HG02678 (cell line): Measurements from ENCODE around the gene CRADD.

Experiments used
- ATAC-seq: cut with Tn5 transposase; IDR thresholded peaks from one replicate; pipeline ENCODE4 v1.9.1; 2021; ENCODE audit warnings: mild to moderate bottlenecking, moderate library complexity; ENCODE audit not compliant: unreplicated experiment

The CRADD gene

DNA sequence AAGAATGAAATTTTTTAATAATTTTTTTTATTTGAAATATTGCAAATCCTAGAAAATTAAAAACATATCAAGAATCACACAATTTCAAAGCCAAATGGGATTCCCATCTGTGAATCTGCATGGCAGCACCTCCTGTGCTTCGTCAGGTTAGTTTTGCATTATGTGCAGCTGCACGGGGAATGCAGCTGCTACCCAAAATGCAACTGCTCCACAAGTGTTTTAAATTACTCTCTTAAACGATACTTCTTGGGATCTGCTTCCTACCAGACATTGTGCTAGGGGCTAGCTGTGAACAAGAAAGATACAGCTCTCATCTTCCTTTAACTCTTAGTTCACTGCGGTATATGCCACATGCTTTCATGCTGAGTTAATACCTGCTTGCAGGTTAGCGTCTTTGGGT is 154.2 kb downstream of the CRADD start:
- no peak for ATAC-seq

DNA sequence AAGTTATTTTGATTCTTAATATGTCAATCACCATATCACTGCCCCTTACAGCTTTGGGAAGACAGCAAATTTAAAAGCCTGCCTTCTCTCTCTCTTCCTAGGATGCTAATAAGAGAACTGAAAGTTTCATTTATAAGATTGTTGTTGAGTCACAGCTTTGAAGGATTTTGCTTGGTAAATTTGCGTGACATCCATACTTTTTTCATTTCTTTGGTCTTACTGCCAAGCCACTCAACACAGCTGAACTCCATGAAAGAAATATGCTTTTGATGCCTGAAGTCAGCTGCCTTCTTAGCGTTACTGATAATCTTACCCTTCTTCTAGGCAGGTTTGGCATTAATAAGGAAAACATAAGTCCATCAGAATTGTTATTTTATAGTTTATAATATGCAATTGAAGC is 155.0 kb downstream of the CRADD start:
- no peak for ATAC-seq

DNA sequence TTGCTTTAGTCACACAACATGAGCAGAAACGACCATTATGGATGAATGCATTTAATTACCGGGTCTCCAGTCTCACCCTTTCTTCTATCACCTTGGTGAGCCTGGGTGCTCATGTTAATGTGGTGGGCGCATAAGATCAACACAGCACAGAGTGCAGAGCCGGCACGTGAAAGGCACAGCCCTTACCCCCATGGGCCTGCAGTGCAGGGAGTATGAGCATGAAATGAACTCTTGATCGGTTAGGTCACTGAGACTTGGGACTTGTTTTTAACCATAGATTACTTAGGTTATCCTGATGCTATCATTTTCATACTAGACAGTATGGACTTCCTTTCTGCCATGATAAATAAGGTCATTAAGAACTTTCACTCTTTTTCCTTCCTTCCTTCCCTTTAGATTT is 156.8 kb downstream of the CRADD start:
- no peak for ATAC-seq

DNA sequence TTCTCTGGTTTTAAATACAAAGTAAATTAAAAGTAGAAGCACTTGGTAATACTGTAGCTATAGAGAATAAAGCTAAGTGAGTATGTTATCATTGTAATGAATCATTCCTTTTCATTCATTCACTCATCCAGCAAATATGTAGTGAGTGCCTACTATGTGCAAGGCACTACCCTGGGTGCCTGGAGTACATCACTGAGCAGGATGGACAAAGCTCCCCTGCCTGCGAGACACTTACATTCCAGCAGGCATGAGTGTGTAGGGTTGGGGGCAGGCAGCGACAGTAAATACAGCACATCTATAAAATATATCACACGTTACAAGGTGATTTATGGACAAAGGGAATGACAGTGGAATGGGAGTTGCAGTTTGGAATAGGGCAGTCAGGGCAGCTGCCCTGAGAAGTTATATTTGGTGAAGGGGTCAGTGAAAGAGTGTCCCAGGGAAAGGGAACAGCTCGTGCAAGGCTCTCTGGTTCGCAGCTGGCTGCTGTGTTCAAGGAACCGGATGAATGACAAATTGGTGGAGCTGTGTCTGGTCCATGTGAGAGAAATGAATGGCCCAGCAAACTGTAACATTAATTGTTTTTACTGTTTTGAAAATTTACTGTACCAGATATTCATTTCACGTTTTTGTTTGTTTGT is 159.6 kb downstream of the CRADD start:
- no peak for ATAC-seq

DNA sequence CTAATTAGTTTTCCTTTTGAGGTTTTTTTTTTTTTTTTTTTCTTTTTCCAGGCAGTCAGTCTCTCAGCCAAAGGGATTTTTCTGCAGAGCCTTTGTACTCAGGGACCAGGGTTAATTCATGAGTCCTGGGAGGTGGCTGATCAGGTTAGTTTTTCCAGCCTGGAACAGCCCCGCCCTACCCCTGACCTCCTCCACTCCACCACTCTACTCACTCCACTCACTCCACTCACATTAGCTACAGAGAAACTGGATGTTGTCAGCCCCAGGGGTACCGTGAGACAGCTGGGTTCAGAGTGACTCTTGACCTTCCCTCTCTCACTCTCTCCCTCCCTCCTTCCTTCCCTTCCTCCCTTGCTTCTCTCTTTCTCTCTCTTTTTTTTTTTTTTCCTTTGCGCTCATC is 161.0 kb downstream of the CRADD start:
- no peak for ATAC-seq

DNA sequence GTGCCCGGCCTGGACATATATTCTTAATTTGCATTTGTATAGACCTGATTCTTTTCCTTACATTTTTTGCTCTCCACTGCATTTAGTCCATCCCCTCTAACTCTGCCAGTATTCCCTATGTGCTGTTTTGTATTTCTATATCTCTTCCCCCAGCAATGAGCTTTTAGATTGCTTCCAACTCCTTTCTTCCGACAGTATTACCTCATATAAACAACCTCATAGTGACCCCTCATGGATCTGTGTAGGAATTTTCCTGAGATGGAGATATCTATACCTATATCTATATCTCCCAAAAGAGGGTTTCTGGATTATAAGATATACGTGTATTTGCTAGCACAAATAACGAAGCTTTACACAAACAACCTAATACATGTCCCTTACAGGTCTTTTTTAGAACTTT is 161.9 kb downstream of the CRADD start:
- no peak for ATAC-seq

DNA sequence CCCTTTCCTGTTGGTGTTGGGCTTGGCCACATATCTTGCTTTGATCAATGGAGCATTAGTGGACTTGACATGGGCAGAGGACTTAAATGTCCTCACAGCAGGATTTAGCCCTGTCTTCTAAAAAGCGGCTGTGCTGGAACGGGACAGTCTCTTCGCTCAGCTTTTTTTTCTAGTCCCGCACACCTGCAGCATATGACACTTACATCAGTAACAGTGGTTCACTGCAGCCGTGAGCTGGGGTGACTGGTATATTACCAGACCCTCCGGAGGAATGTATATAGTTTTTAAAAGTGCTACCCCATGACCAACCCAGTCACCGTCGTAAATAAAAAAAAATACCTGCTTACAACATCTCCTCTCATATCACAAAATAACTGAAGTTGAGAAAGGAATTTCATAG is 164.5 kb downstream of the CRADD start:
- ATAC-seq, result no peak

DNA sequence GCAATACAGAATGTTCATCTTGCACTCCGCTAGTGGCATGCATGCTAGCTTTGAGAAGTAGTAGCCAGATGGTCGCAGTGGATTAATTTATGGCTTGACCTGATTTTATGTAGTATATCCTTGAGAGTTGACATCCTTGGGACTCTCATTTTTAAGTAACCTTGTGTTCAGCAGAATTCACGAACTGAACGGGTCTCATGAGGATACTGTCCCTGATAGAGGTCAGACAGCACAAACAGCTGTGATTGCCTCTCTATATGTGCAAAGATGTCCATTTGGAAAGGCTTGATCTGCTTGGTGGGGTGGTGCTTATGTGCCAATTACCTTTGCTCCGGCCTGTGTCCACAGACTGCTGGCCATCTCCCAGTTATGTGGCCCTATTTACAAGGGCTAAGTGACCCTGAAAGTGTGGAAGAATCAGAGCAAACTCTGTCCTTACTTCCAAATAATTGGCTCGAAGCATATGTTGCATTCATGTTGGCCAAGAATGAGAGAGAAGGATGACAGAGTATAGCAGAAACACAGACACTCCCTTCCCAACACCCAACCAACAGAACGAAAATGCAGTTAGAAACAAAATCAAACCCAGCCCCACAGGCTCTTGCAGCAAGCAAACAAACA is 167.1 kb downstream of the CRADD start:
- ATAC-seq, result no peak

DNA sequence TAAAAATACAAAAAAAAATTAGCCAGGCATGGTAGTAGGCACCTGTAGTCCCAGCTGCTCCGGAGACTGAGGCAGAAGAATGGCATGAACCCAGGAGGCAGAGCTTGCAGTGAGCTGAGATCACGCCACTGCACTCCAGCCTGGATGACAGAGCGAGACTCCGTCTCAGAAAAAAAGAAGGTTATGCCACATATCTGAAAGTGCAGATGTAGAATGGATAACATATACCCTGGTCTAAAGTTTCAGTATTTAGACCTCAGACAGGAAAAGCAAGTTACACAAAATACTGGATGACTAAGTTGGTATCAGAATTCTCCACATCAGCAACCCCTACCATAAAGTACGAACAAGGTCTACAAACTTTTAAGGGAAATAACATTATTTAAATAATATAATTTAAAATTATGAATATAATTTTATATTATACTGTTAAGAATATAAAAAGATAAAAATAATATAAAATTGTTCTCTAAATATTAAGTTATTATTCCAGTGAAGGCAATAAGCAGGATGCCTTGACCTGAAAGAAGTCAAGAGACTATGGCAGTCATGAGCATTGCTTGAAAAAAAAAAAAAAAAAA is 169.9 kb downstream of the CRADD start:
- no peak for ATAC-seq

DNA sequence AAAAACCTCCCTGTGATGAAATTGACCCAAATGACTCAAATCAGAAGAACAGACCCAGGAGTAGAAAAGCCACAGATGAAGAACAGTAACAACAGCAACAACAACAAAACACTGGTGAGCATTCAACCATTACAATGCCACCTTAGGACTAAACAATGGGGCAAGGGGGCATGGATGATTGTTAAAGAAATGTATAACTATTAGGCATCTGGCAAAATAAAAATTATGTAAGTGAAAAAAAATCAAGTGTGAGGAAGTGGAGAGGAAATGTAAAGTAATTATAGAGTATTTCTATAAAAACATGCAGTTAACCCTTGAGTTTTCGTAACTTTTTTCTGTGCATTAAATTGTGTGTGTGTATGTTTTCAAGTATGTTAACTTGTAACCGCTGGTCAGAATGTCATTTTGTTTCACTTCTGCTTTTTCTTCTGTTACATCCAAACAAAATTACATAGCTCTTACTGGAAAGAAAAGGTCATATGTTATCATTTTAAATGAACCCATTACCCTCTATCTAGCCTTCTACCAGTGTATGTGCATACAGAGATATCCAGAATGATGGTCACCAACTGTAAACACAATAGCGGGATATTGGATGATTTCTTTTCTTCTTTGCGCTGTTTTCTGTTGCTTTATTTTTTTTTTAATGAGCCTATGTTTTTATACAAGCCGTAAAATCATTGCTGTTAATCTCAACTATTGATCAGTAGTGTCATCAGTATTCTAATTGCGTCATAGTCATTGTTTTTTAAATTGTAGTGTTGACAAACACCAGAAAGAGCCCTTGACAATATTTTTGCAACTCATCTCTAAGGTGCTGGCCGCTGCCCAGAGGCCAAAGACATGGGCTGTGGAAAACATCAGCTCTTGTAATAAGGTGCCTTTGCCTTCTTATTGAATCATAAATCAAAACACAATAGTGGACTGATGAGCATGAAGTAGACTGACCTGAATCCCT is 170.6 kb downstream of the CRADD start:
- ATAC-seq, result peak; percentile 82

DNA sequence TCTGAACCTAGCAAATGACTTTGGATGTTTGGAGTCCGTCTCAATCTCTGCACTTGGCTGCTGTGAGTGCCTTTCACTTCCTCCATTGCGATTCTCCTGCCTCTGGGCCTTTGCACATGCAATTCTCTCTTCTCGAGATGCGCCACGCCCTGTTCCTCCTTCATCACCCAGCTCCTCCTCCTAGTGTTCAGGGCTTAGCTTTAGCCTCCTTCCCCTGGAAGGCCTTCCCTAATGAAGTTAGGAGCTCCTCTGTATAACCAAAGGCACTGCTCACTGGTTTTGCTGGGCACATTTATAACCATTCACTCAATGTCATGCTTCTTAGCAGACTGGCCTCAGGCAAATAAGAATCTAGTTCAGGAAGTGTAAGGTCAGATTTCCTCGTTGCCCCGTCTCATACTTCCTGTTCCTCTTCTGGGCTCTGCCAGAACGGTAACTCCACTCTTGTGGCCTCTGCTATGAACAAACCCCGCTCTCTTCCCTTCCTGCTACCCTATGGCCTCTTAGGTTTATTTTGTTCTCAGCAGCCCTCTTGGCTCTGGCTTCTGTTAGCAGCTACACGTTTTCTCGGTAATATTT is 171.4 kb downstream of the CRADD start:
- ATAC-seq, result no peak

DNA sequence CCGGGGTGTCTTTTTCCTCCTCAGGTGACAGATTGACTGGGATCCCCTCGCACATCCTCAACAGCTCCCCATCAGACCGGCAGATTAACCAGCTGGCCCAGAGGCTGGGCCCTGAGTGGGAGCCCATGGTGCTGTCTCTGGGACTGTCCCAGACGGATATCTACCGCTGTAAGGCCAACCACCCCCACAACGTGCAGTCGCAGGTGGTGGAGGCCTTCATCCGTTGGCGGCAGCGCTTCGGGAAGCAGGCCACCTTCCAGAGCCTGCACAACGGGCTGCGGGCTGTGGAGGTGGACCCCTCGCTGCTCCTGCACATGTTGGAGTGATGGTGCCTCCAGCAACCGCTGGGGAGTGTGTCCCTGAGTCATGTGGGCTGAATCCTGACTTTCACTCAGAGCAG is 172.8 kb downstream of the CRADD start:
- ATAC-seq, result no peak

DNA sequence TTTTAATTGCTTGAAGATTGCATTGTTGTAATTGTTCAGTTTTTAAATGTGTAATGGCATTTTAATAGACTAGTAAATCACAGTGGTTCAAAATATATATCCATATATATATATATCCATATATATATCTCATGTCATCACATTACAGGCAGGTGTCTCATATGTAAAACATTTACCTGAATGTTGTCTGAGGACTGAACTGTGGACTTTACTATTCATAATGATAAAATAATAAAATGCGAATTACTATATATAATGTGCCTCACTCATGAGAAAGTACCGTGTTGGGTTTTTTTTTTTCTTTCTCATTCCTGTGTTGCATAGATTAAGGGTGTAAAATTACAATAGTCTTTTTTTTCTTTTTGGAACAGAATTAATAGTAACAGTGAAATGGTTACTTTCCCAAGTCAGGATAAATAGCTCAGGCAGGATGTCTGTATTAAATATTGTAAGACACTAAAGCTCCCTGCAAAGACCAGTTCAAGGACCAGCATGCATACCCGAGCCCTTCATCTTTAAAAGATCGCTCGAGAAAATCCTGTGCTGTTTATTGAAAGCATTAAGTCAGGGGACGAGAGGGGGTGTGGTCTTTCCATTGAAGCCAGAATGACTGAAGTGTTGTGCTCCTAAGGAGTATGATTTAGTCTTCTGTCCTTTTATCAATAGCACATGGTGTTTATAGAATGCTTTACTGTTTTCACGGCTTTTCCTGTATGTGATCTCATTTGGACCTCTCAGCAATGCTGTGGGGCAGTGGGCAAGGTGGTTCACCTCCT is 173.5 kb downstream of the CRADD start:
- no peak for ATAC-seq

DNA sequence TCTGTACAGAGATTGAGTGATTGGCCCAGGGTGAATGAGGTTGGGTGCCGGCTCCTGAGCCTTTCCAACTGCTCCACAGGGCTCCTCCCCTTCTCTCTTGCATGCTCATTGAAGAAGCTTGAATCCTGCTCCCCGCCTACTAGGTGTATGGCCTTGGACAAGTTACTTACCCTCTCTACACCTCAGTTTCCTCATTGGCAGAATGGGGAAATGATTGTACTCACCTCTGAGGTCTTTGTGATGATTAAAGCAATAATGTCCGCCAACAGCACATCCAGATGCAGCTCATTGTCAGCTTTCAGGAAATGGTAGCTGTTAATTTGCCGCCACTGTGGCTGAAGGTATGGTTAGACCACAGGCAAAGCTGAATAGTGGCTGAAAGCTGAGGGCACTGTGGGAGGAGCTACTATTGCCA is 174.1 kb downstream of the CRADD start:
- ATAC-seq, result no peak

DNA sequence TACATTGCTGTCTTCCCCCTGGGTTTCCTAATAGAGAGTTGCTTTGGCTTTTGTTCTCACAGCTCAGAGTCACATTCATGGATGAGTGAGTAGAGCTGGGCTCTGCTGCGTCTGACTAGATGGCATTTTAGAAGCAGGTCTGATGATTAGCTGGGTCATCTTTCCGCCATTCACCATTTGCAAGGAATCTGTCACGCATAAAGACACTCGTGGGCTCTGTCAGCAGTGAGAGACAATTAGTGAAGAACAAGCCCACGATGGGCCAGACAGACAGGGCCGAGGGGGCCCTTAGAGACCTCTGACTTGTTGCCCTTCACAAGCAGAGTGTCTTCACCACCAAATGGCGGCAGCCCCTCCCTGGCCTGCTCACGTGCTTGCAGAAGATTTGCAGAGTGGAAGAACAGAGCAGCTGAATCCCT is 175.0 kb downstream of the CRADD start:
- ATAC-seq, result no peak

DNA sequence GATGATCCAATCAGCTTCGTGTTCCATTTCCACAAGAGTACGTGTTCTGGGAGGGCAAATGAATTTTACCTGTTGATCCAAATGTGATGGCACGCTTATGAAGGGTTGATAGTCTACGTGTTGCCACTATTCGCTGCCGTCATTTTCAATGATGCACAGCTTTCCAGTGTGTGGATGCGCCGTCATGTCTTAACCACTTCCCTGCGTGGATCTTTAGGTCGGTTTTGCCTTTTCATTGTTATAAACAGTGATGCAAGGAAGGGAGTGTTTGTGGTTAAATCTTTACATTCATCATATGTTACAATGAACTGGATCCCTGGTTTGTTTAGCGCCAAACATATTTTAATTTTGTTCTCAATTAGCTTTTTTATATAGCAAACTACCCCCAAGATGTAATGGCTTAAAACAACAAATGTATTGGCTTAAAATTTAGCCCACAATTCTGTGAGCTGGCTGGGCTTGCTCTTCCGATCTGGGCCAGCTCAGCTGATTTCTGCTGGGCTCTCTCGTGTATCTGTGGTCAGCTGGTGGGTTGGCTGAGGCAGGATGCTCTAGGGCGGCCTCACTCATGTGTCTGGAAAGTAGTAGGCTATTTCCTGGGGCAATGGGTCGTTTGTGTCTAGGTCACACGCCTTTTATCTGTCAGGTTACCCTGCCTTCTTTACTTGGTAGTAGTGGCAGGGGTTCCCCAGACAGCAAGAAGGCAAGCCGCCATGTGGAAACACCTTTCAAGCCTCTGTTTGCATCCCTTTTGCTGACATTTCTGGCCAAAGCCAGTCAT is 176.7 kb downstream of the CRADD start:
- no peak for ATAC-seq

DNA sequence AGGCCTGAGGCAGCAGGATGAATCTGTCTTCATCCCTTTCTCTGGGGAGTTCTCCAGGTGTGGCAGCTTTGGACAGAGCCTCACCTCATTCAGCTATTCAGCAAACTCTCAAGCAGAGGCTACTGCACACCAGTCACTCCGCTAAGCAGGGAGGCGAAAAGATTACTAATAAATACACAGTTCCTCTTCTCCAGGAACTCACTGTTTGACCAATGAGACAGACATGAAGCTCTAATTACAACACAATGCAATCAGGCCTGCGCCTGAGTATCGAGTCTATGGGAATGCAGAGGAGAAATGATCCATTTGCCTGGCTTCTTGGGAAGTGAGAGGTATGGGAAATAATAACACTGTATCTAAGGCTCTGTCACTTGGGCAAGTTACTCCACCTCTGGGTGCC is 178.1 kb downstream of the CRADD start:
- ATAC-seq, result no peak

DNA sequence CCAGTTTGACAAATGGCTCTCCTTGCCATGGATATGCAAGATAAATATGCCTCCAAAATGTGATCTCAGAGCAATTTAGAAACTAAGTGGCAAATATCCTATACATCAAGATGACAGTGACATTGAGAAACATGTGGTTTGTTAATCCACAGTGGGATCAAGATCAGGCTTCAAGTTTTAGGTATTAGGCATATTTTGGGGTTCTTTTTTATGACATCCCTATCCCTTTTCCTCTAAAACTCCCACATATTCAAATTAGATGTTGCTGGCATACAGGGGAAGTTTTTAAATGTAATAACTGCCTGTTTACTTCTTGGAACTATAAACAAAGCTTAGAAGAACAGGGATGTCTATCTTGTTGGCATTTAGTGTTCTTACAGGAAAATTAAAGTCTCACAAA is 179.4 kb downstream of the CRADD start:
- no peak for ATAC-seq

DNA sequence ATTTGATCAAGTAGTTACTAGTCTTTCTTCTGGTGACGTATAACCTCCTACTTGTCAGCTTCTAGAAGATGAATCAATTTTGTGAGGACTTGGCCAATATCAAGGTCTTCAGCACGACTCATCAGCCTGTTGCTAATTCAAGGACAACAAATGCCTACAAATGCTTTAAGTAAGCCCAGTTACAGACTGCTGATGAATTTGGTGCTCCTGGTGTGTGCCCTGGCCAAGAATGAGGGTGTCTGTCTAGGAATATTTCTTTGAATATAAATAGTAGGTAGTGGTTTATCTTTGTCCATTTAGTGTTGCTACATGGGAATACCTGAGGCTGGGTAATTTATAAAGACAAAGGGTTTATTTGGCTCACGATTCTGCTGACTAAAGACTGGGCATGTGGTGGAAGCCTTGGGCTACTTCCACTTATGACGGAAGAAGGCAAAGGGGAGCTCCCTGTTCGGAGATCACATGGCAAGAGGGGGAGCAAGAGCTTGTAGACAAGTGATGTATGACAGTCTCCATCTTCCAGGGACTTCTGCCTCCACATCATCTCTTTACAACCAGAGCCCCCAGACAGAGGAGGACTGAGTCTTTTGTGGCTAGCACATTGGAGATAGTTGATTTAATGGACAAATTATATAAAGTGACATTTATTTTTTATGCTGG is 180.2 kb downstream of the CRADD start:
- no peak for ATAC-seq
